NCI-H2107 treated with DMSO at 0.1 percent for 48 hours (cell line): ENCODE results near the gene RERE.
"Not testable (repeated sequence)": the region's sequence is repeated elsewhere in the genome, so short reads cannot be mapped to it uniquely, and the experiment has no call there.

Experiments
- DNase-seq: peaks from one replicate; lab custom pipeline; 2025; ENCODE audit not compliant: unreplicated experiment; lab: John Stamatoyannopoulos, UW

The RERE gene

DNA sequence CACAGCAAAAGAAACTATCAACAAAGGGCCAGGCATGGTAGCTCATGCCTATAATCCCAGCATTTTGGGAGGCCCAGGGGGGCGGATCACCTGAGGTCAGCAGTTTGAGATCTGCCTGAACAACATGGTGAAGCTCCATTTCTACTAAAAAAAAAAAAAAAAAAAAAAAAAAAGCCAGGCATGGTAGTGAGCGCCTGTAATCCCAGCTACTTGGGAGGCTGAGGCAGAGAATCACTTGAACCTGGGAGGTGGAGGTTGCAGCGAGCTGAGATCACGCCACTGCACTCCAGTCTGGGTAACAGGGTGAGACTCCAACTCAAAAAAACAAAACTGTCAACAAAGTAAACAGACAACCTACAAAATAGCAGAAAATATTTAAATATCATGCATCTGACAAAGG is 122.0 kb downstream of the RERE start:
- not testable (repeated sequence) for DNase-seq

GRCh38 chr1:8693107-8693506 is 124.3 kb downstream of the RERE start:
- DNase-seq, result no peak

GRCh38 chr1:8691662-8692061 is 125.8 kb downstream of the RERE start:
- no peak for DNase-seq

DNA sequence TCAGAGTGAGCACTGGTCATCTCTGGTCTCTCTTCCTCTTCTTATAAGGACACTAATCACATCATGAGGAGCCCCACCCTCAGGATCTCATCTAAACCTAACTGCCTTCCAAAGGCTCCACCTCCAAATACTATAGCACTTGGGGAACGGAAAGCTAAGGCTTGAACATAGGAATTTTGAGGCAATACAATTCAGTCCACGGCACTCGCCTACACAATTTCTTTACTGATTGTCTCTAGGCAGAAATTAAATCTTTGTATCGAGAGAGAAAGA is 127.3 kb downstream of the RERE start:
- no peak for DNase-seq

DNA sequence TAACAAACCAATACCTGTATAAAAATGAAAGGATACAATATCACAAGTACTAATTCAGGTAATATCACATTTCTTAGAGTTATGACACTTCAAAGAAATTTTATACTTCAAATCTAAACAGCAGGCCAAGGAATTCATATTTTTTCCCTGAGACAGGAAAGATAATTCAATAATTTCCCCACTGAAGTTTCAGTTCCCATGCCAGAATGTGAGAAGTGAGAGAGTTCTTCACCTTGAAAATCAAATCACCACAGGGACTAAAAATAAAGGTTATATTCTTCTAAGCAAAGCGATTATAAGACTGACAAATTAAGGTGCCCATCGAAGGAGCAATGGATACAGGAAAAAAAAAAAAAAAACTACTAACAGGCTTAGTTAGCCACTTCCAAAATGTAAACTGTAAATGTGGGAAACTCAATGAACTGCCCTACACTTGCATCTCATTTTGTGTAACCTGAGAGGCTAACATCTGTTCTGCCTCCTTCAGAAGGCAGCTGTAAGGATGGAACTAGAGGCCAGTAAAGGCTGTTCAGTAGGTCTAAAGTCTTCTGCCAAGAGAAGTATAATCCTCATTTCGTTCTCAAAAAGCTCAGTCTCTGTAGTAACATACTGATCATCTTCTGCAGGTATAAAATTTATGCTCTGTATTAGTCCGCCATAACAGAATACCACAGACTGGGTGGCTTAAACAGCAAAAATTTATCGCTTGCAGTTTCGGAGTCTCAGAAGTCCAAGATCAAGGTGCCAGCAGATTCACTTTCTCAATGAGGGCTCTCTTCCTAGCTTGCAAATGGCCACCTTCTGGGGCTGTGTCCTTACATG is 127.8 kb downstream of the RERE start:
- no peak for DNase-seq

- DNase-seq, result no peak
These were observed 129.9 kb downstream of the RERE start for GRCh38 chr1:8687538-8687937.

- no peak for DNase-seq
These were observed 130.4 kb downstream of the RERE start for GRCh38 chr1:8687039-8687438.

GRCh38 chr1:8685463-8685862 is 132.0 kb downstream of the RERE start:
- no peak for DNase-seq

- no peak for DNase-seq
These were observed 132.8 kb downstream of the RERE start for GRCh38 chr1:8684590-8684989.

GRCh38 chr1:8682573-8682972 is 134.9 kb downstream of the RERE start:
- DNase-seq, result no peak

DNA sequence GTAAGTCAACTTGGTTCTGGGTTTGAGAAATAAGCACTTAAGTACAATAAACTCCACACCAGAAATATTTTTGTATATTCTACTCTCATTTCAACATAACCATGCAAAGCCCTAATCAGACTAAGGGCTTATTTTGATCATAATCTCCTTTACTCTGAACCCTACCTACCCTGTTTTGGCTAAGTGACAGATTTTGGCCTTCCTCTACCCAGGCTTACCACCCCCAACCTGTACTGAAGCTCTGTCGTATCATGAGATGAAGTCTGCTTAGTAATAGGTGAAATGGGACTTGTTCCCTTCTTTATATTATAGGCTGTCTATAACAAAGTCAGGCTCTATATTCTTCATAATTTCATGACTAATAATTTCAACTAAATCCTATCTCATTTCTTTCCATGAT is 135.5 kb downstream of the RERE start:
- DNase-seq, result no peak

GRCh38 chr1:8680664-8681650 is 136.5 kb downstream of the RERE start:
- DNase-seq, result no peak

GRCh38 chr1:8679929-8680663 is 137.3 kb downstream of the RERE start:
- no peak for DNase-seq

GRCh38 chr1:8679395-8679800 is 138.0 kb downstream of the RERE start:
- DNase-seq, result no peak

- DNase-seq, result no peak
These were observed 138.6 kb downstream of the RERE start for GRCh38 chr1:8678673-8679394.

- no peak for DNase-seq
These were observed 139.7 kb downstream of the RERE start for GRCh38 chr1:8677782-8678181.

GRCh38 chr1:8676813-8677212 is 140.6 kb downstream of the RERE start:
- DNase-seq, result no peak

GRCh38 chr1:8676072-8676471 is 141.4 kb downstream of the RERE start:
- no peak for DNase-seq

DNA sequence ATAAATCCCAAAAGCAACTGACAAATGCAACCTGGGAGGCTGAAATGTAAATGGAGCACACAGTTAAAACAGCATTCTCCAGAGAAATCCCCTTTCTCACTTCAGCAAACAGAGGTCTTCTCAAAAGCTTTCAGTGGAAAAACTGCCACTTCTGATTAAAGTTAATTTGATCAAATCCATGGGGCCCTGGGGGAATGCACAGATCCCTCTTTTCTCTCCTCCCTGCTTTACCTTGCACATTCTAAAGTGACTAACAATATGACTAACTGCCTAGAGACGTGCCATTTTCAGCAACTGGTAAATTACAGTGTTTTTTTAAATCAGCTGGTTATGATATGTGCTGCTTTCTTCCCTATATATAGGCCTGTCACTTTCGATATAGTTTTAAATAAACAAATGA is 142.5 kb downstream of the RERE start:
- DNase-seq, result no peak

DNA sequence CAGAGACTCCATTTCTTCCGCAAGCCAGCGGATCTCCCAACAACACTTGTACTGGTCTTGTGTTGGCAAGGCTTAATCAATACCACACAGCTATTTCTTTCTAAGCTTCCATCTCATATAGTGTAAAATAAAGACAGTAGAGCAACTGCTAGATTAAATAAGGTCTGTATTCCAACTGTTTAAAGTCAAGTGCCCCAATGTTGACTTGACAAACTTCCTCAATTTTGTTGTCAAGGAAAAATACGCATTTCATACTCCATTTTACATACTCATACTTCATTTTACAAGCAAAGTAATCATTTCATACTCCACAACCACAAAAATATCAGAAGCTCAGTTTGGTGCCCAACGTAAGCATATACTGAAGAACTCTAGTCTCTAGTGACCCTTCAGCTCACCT is 143.0 kb downstream of the RERE start:
- DNase-seq, result no peak
